ENCODE measurements around the gene KLHL14. TPM values are rescaled to one million over a fixed set of nuclear protein-coding genes. Genes with fewer than 3 reads are reported as not detected.

KLHL14 gene
- total RNA-seq, 2 experiments from 2014 or later: not detected

- ChIA-PET POLR2A (no interaction called here), CTCF (no interaction called here)
Observed at GRCh38 chr18:32770666-32771168, 2.1 kb downstream of the KLHL14 start.

- POLR2A ChIA-PET: no interaction called here
- CTCF ChIA-PET: no interaction called here
Observed at GRCh38 chr18:32770054-32770665, 2.7 kb downstream of the KLHL14 start.

DNA sequence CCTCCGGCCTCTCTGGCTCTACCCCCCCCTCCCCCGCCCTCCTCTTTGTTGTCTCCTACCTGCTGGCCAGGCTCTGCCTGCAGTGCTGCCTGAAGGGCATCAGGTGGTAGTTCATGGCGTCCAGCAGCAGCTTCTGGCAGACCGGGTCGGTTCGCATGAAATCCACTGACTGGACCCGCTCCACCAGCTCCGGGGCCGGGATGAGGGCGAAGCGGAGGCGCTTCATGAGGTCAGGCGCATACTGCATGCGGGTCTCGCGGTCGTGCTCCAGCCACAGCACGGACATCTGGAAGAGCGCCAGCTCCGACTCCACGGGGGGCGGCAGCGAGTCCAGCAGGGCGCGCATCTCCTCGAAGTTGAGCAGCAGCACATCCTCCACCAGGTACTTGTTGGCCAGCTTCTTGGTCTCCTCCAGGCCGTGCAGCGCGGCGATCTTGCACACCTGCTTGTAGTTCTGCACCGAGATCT, 3.2 kb downstream of the KLHL14 start:
- ChIA-PET POLR2A (no interaction called here), CTCF (no interaction called here)

DNA sequence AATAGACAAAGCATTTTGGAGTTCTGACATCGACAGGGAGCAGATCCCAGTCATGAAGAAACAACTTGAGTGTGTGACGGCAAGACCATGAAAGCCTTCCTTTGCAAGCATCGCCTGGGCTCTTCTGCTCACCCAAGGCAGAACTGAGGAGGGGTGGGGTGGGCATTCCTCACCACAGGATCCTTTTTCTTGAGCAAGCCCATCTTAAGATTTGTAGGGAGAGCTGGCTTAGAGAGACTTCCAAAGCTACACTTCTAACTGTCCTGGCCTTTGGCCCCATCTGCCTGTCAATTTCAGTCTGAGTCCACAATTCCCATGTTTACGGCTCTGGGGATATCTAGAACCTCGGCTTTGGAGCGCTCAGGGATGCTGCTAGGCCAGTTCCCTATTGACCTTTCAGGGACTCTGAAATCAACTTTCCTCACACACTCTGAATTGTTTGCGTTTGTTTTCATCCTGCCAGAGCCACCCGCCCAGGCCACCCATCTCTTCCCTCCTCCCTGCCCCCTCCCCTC, 3.7 kb downstream of the KLHL14 start:
- ChIA-PET POLR2A (no interaction called here), CTCF (no interaction called here)

DNA sequence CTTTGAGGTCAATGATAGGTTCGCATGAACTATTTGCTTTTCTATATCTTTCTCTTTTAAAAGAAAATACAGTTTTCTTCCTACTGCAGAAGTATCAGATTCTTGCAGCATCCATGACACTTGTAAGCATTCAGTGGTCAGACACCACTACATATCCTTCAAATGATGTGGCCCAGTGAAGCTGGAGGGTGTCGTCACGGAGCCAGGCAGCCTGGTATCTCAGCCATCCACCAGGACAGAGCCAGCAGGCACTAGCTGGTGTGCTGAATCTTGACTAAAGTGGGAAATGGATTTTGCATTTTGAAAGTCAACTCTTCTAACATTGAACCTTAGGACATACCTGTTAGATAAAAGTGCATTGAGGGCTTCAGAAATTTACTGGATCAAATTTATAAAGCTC, 5.4 kb downstream of the KLHL14 start:
- CTCF ChIA-PET: interaction anchor here (1.2 kb wide), 1 partner anchor 610 kb away, joined by 3 read pairs; no protein-coding TSS in a partner anchor
- POLR2A ChIA-PET: no interaction called here

- ChIA-PET CTCF (no interaction called here), POLR2A (no interaction called here)
Observed at GRCh38 chr18:32764611-32765244, 8.1 kb downstream of the KLHL14 start.

GRCh38 chr18:32763293-32763692, 9.5 kb downstream of the KLHL14 start:
- ChIA-PET CTCF (no interaction called here), POLR2A (no interaction called here)

DNA sequence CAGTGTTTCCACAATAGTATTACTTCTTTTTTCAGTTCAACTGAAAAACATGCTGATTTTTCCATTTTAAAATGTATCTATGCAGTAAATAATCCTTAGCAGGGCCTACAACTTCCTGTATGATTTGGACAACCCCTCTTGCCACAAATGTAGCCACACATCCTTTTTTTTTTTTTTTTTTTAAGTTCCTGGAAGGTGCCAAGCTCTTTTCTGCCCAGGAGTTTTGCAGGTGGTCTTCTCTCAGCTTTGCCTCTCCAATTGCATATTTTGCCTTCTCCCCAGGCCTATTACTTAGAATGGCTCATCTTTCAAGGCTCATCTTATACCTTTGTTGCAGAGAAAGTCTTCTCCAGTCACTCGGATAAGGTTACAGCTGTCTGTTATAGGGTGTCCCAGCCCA, 11.6 kb downstream of the KLHL14 start:
- POLR2A ChIA-PET: no interaction called here
- CTCF ChIA-PET: no interaction called here

- ChIA-PET CTCF (no interaction called here), POLR2A (no interaction called here)
Observed at GRCh38 chr18:32760391-32760790, 12.4 kb downstream of the KLHL14 start.

DNA sequence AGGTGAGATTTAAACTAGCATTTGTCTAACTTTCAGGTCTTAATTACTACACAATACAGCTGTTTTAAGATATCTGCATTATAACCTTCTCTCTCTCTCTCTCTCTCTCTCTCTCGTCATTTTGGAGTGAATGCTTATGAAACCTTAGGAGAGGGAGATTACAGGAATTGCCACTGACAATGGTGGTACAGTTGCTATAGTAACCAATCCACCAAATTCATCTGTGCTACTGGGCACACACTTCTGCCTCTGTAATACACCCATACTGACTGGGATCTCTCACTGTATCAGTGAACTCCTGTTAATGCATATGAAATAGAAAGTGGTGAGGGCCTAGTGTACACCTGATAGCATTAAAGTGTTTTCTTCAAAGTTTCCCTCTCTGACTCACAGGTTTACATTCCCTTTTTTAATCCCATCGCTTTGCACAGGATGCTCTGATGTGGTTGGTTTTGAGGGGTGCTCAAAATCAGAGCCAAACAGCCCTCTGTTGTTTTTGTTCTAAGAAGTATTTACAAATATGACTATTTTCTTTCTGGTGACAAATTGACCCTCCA, 13.1 kb downstream of the KLHL14 start:
- ChIA-PET CTCF (no interaction called here), POLR2A (no interaction called here)

GRCh38 chr18:32754508-32755263, 18.1 kb downstream of the KLHL14 start:
- ChIA-PET POLR2A (no interaction called here), CTCF (no interaction called here)

GRCh38 chr18:32753656-32754260, 19.1 kb downstream of the KLHL14 start:
- ChIA-PET POLR2A (no interaction called here), CTCF (no interaction called here)

- ChIA-PET POLR2A (no interaction called here), CTCF (no interaction called here)
Observed at GRCh38 chr18:32750328-32750727, 22.5 kb downstream of the KLHL14 start.

- ChIA-PET CTCF (no interaction called here), POLR2A (no interaction called here)
Observed at GRCh38 chr18:32749809-32750208, 23.0 kb downstream of the KLHL14 start.

- ChIA-PET CTCF (no interaction called here), POLR2A (no interaction called here)
Observed at GRCh38 chr18:32742579-32742978, 30.2 kb downstream of the KLHL14 start.

DNA sequence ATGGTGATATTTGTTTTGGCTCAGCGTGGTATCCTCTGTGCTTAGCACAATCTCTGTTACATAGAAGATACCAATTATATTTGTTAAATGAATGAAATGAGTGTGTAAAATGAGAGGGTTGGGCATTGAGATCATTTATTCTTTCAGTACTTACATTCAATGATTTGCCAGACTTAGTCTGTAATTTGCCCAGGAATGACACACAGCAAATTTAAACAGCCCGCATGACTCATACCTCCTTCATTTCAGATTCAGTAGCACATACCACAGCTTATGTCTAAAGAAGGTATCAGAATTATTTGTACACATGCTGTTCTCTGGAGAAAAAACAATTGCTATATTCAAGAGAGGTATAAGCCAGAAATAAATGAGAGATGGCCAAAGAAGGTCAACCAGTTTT, 37.0 kb downstream of the KLHL14 start:
- ChIA-PET CTCF (no interaction called here), POLR2A (no interaction called here)

- CTCF ChIA-PET: no interaction called here
- POLR2A ChIA-PET: no interaction called here
Observed at GRCh38 chr18:32734442-32734841, 38.4 kb downstream of the KLHL14 start.

GRCh38 chr18:32732165-32732564, 40.7 kb downstream of the KLHL14 start:
- CTCF ChIA-PET: no interaction called here
- POLR2A ChIA-PET: no interaction called here

DNA sequence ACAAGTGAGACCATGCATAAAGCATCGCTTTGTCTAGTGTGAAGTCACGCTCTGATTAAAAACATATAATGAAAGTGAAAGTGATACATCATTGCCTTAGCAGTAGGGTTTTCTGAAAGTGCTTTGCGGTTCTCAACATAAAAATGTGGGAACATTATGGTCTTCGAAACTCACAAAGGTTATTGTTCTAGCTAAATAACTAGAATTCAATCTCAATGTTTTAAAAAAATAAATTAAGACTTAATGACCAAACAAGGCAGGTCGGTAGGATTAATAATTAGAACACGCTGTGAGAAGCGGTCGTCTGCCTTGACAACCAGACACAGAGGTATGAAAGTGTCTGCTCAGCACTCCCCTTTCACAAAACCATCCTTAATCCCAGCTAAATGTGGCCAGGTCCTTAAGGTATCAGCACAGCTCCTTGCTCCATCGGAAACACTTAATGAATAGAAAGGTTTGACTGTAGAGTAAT, 42.2 kb downstream of the KLHL14 start:
- POLR2A ChIA-PET: no interaction called here
- CTCF ChIA-PET: no interaction called here

- ChIA-PET POLR2A (no interaction called here), CTCF (no interaction called here)
Observed at GRCh38 chr18:32730068-32730467, 42.8 kb downstream of the KLHL14 start.
